Epithelial cell of esophagus (primary cell): ENCODE measurements around the gene SLC35C1.

Source experiments
- DNase-seq: peaks from one replicate; pipeline ENCODE4 v3.0.0; 2010; ENCODE audit warnings: low read depth
- H3K4me3 ChIP-seq: 2 replicates; pipeline ENCODE4 v1.5.1; 2011; ENCODE audit warnings: mild to moderate bottlenecking, low read length, control low read depth
- TF ChIP-seq, protein P1 (sequence below): IDR thresholded peaks from 2 replicates; pipeline ENCODE4 v1.5.1; 2011; ENCODE audit warnings: low read depth, mild to moderate bottlenecking, low read length, control low read depth, inconsistent platforms; ENCODE audit not compliant: insufficient read depth; ENCODE audit errors: missing control alignments

Gene SLC35C1

GRCh38 chr11:45786272-45786671, 18.7 kb upstream of the SLC35C1 start:
- TF ChIP-seq, protein P1, sequence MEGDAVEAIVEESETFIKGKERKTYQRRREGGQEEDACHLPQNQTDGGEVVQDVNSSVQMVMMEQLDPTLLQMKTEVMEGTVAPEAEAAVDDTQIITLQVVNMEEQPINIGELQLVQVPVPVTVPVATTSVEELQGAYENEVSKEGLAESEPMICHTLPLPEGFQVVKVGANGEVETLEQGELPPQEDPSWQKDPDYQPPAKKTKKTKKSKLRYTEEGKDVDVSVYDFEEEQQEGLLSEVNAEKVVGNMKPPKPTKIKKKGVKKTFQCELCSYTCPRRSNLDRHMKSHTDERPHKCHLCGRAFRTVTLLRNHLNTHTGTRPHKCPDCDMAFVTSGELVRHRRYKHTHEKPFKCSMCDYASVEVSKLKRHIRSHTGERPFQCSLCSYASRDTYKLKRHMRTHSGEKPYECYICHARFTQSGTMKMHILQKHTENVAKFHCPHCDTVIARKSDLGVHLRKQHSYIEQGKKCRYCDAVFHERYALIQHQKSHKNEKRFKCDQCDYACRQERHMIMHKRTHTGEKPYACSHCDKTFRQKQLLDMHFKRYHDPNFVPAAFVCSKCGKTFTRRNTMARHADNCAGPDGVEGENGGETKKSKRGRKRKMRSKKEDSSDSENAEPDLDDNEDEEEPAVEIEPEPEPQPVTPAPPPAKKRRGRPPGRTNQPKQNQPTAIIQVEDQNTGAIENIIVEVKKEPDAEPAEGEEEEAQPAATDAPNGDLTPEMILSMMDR, result no peak
- no peak overlapping the region for H3K4me3 ChIP-seq
- DNase-seq, result no peak

- no peak for DNase-seq
- no peak overlapping the region for H3K4me3 ChIP-seq
- TF ChIP-seq, protein P1, result no peak
These were observed 16.1 kb upstream of the SLC35C1 start for GRCh38 chr11:45788887-45789286.

- H3K4me3 ChIP-seq, result no peak overlapping the region
- TF ChIP-seq, protein P1, result no peak
- DNase-seq, result no peak
These were observed 13.4 kb upstream of the SLC35C1 start for GRCh38 chr11:45791524-45791923.

- H3K4me3 ChIP-seq, result no peak overlapping the region
- DNase-seq, result no peak
- TF ChIP-seq, protein P1, result no peak
These were observed 10.8 kb upstream of the SLC35C1 start for GRCh38 chr11:45794169-45794568.

DNA sequence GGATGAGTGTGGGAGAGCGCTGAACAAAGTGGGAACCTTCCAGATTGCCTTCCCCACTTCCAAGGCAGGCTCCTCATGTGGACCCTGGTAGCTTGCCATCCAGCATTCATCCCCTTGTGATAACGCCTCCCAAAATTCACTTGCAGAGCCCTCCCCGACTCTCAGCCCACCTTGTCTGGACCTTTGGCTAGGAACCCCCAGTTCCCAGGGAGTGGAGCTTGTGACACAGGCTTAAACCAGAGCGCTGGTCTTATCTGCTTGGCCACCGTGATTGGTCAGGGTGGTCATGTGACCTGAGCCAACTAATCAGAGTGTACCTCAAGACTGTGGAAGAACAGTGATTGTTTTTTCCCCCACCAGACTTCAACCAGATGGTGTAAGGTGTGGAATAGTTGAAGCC, 9.6 kb upstream of the SLC35C1 start:
- no peak overlapping the region for H3K4me3 ChIP-seq
- no peak for DNase-seq
- TF ChIP-seq, protein P1, result no peak

DNA sequence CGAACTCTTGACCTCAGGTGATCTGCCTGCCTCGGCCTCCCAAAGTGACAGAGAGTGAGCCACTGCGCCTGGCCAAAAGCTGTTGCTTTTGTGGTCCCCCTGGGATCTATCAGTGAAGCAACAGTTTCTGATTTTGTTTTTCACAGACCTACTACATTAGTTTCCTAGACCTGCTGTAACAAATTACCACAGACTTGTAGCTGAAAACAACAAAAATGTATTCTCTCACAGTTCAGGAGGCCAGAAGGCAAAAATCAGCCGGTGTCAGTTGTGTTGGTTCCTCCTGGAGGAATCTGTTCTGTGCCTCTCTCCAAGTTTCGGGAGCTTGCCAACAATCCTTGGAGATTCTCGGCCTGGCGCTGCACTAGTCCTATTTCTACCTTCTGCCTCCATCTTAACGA, 8.5 kb upstream of the SLC35C1 start:
- TF ChIP-seq, protein P1, result no peak
- no peak overlapping the region for H3K4me3 ChIP-seq
- no peak for DNase-seq

DNA sequence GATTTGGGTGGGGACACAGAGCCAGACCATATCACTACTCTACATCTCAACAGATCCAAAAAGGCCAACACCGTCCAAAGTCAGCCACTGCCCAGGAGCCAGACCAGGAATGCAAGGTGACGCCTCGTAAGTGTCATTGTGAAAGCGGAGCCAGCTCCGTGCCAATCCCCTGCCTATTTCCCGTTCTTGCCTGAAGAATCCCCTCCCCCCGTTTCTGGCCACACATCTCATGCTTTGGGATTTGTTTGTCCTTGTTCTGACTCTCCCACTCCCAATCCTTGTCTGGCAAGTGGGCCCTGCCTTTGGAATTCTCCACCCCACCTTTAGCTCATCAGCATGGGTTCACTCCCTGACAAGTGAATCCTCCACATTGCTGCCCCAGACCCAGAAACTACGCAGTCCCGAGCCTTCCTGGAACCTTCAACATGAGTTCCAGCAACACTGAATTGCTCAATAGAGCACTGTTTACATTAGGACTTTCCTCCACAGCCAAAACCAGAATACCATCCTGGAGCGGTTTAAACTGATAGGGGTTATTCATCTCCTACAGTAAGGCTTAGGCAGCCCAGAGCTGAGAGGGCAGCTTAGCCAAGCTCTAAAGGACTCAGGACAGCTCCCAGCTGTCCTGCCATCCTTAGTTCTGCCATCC, 6.0 kb upstream of the SLC35C1 start:
- DNase-seq, result no peak
- no peak overlapping the region for H3K4me3 ChIP-seq

More for the DNA sequence above, 6.0 kb upstream of the SLC35C1 start:
- TF ChIP-seq, protein P1, result no peak
